Epithelial cell of esophagus (primary cell): ENCODE data around the gene NOLC1.

Experiments
- DNase-seq: peaks from one replicate; pipeline ENCODE4 v3.0.0; 2010; ENCODE audit warnings: low read depth
- H3K4me3 ChIP-seq: 2 replicates; pipeline ENCODE4 v1.5.1; 2011; ENCODE audit warnings: mild to moderate bottlenecking, low read length, control low read depth
- CTCF ChIP-seq: IDR thresholded peaks from 2 replicates; pipeline ENCODE4 v1.5.1; 2011; ENCODE audit warnings: low read depth, mild to moderate bottlenecking, low read length, control low read depth, inconsistent platforms; ENCODE audit not compliant: insufficient read depth; ENCODE audit errors: missing control alignments

NOLC1 gene

GRCh38 chr10:102195296-102195870 is 43.2 kb downstream of the NOLC1 start:
- H3K4me3 ChIP-seq: no peak overlapping the region
- peak; percentile 11 for DNase-seq
- no peak for TF ChIP-seq CTCF

GRCh38 chr10:102196893-102197292 is 44.7 kb downstream of the NOLC1 start:
- DNase-seq: no peak
- H3K4me3 ChIP-seq: no peak overlapping the region
- TF ChIP-seq CTCF: no peak

- no peak overlapping the region for H3K4me3 ChIP-seq
- peak; percentile 12 for DNase-seq
- no peak for TF ChIP-seq CTCF
These were observed 45.8 kb downstream of the NOLC1 start for GRCh38 chr10:102198027-102198426.

- no peak for TF ChIP-seq CTCF
- no peak for DNase-seq
- no peak overlapping the region for H3K4me3 ChIP-seq
These were observed 48.8 kb downstream of the NOLC1 start for GRCh38 chr10:102200751-102201640.

GRCh38 chr10:102202386-102202785 is 50.2 kb downstream of the NOLC1 start:
- TF ChIP-seq CTCF: no peak
- no peak overlapping the region for H3K4me3 ChIP-seq
- no peak for DNase-seq

- TF ChIP-seq CTCF: no peak
- DNase-seq: no peak
- no peak overlapping the region for H3K4me3 ChIP-seq
These were observed 56.3 kb downstream of the NOLC1 start for GRCh38 chr10:102208311-102209035.
